SK-N-SH (cell line): Measurements from ENCODE around the gene MOGAT3.

Experiments used
- GABPA ChIP-seq: IDR thresholded peaks from 2 replicates; pipeline ENCODE4 v1.4.0; 2012; ENCODE audit warnings: low read depth, mild to moderate bottlenecking
- JUND ChIP-seq: IDR thresholded peaks from 2 replicates; pipeline ENCODE4 v1.4.0; 2012
- NFIC ChIP-seq: IDR thresholded peaks from 2 replicates; pipeline ENCODE4 v1.4.0; 2012; ENCODE audit warnings: borderline replicate concordance

DNA sequence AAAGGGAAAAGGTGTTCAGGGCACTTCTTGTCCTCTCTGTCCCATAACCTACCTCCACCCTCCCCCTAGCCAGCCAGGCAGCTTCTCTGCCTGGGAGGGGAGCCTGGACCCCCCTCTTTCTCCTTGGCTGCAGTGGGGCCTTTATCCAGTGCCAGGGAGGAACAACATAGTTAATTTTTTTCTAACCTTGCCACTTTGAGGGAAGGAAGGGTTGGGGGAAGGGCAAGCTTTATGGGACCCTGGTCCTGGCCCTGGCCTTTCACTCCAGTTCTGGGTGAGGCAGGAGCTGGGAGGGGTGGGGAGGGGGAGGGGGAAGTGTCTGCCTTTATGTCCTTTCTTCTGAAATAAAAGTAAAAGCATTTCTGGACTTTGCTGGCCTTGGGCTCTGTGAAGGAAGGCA lies 39.9 kb downstream of the MOGAT3 start:
- TF ChIP-seq NFIC (no peak), JUND (no peak), GABPA (no peak)
